IMR-90 (cell line): ENCODE data around the gene HEPACAM. TPM values are rescaled to one million over a fixed set of nuclear protein-coding genes. Genes with fewer than 3 reads are reported as not detected.

Experiments
- ATAC-seq: fragments of 200-7000 bp; cut with Tn5 transposase; 2 replicates; pipeline ENCODE4 v1.9.1; 2020; ENCODE audit warnings: low read depth, mild to moderate bottlenecking, moderate library complexity
- BruUV-seq: library from RNA; stranded (reverse); fragments of 400-500 nt; replicated peaks from 2 replicates; lab custom pipeline; 2021; lab: Mats Ljungman, UMichigan
- CTCF ChIA-PET: fragments of 300-600 bp; formaldehyde crosslinking; extraction: SDS; loops from one replicate; lab custom pipeline; 2021; ENCODE audit warnings: antibody characterized with exemption; lab: Yijun Ruan, JAX
- POLR2A ChIA-PET: fragments of 300-600 bp; sonication (Branson Sonifier 250); formaldehyde crosslinking; loops from one replicate; lab custom pipeline; 2022; ENCODE audit warnings: antibody characterized with exemption; ENCODE audit not compliant: unreplicated experiment; lab: Charles Lee
- DNase-seq: peaks from one replicate; pipeline ENCODE4 v3.0.0; 2013
- H2AFZ ChIP-seq: replicated peaks from 2 replicates; pipeline ENCODE3; 2013; ENCODE audit warnings: low read length, mild to moderate bottlenecking; ENCODE audit not compliant: poor library complexity
- H2AK5ac ChIP-seq: 2 replicates; pipeline ENCODE4 v1.6.1; 2013; ENCODE audit warnings: low read depth, low read length, inconsistent platforms
- H2AK9ac ChIP-seq: replicated peaks from 2 replicates; pipeline ENCODE3; 2013; ENCODE audit warnings: mild to moderate bottlenecking, low read depth, low read length, moderate library complexity; ENCODE audit not compliant: poor library complexity
- H2BK120ac ChIP-seq: 2 replicates; pipeline ENCODE4 v1.6.1; 2013; ENCODE audit warnings: low read depth, low read length, inconsistent platforms
- H2BK15ac ChIP-seq: 3 replicates; pipeline ENCODE4 v1.6.1; 2013; ENCODE audit warnings: low read depth, low read length, inconsistent platforms
- H2BK20ac ChIP-seq: 2 replicates; pipeline ENCODE4 v1.6.1; 2013; ENCODE audit warnings: low read depth, mild to moderate bottlenecking, inconsistent platforms, low read length, moderate library complexity
- H2BK5ac ChIP-seq: 2 replicates; pipeline ENCODE4 v1.6.1; 2013; ENCODE audit warnings: mild to moderate bottlenecking, low read depth, low read length, inconsistent platforms; ENCODE audit not compliant: poor library complexity, severe bottlenecking
- H3K14ac ChIP-seq: replicated peaks from 2 replicates; pipeline ENCODE4 v1.6.1; 2013; ENCODE audit warnings: low read depth, low read length, inconsistent platforms
- H3K18ac ChIP-seq: 2 replicates; pipeline ENCODE4 v1.6.1; 2013; ENCODE audit warnings: low read depth, low read length, control low read depth
- H3K23ac ChIP-seq: 2 replicates; pipeline ENCODE4 v1.6.1; 2013; ENCODE audit warnings: low read depth, low read length, inconsistent platforms
- H3K27ac ChIP-seq: 2 replicates; pipeline ENCODE4 v1.5.1; 2013; ENCODE audit warnings: mild to moderate bottlenecking, control low read depth, low read length; ENCODE audit not compliant: insufficient read depth
- H3K27me3 ChIP-seq: 2 replicates; pipeline ENCODE4 v1.6.1; 2013; ENCODE audit warnings: low read length; ENCODE audit not compliant: control insufficient read depth, insufficient read depth
- H3K36me3 ChIP-seq: 2 replicates; pipeline ENCODE4 v1.6.1; 2013; ENCODE audit warnings: low read length, mixed read lengths; ENCODE audit not compliant: control insufficient read depth, insufficient read depth
- H3K4ac ChIP-seq: 2 replicates; pipeline ENCODE4 v1.6.1; 2013; ENCODE audit warnings: low read depth, low read length, inconsistent platforms
- H3K4me1 ChIP-seq: 2 replicates; pipeline ENCODE4 v1.6.1; 2013; ENCODE audit warnings: low read length, mixed read lengths; ENCODE audit not compliant: control insufficient read depth, insufficient read depth
- H3K4me2 ChIP-seq: 2 replicates; pipeline ENCODE4 v1.6.1; 2013; ENCODE audit warnings: low read depth, mild to moderate bottlenecking, control low read depth, low read length, moderate library complexity
- H3K4me3 ChIP-seq: 2 replicates; pipeline ENCODE4 v1.5.1; 2013; ENCODE audit warnings: low read depth, mild to moderate bottlenecking, control low read depth, low read length, moderate library complexity; ENCODE audit not compliant: insufficient read depth
- H3K56ac ChIP-seq: 2 replicates; pipeline ENCODE4 v1.6.1; 2013; ENCODE audit warnings: low read length, inconsistent platforms; ENCODE audit not compliant: insufficient read depth; ENCODE audit errors: extremely low read depth
- H3K79me1 ChIP-seq, 2 experiments: 2 replicates each; pipeline ENCODE4 v1.6.1; 2013; ENCODE audit warnings: low read length in 2 of 2, inconsistent platforms in 1 of 2, low read depth in 1 of 2
- H3K9ac ChIP-seq: 2 replicates; pipeline ENCODE4 v1.6.1; 2013; ENCODE audit warnings: low read depth, low read length, control low read depth
- H3K9me1 ChIP-seq: 2 replicates; pipeline ENCODE4 v1.6.1; 2013; ENCODE audit warnings: low read length, inconsistent platforms; ENCODE audit not compliant: insufficient read depth
- H3K9me3 ChIP-seq: 2 replicates; pipeline ENCODE4 v1.6.1; 2013; ENCODE audit warnings: low read length; ENCODE audit not compliant: control insufficient read depth, insufficient read depth
- H4K20me1 ChIP-seq: 2 replicates; pipeline ENCODE4 v1.6.1; 2013; ENCODE audit warnings: low read length, inconsistent platforms; ENCODE audit not compliant: insufficient read depth
- H4K5ac ChIP-seq: 2 replicates; pipeline ENCODE4 v1.6.1; 2013; ENCODE audit warnings: mild to moderate bottlenecking, low read depth, low read length, control low read depth
- H4K8ac ChIP-seq, 2 experiments: 2 replicates each; pipeline ENCODE4 v1.6.1; 2013; ENCODE audit warnings: low read depth in 2 of 2, low read length in 2 of 2, control low read depth in 1 of 2, inconsistent platforms in 1 of 2
- H4K91ac ChIP-seq: 2 replicates; pipeline ENCODE4 v1.6.1; 2013; ENCODE audit warnings: low read depth, low read length, inconsistent platforms; ENCODE audit not compliant: insufficient read depth
- BHLHE40 ChIP-seq: fragments of 150-350 bp; IDR thresholded peaks from 2 replicates; pipeline ENCODE4 v1.6.1; 2016; ENCODE audit warnings: mild to moderate bottlenecking, low read depth, low read length
- ELK1 ChIP-seq: fragments of 150-350 bp; IDR thresholded peaks from 2 replicates; pipeline ENCODE4 v1.6.1; 2016; ENCODE audit warnings: low read depth, mild to moderate bottlenecking, low read length, moderate library complexity, borderline replicate concordance
- MAFK ChIP-seq: IDR thresholded peaks from 2 replicates; pipeline ENCODE4 v1.6.1; 2012; ENCODE audit warnings: low read depth, low read length, improper control_type of control experiment
- POLR2A ChIP-seq: IDR thresholded peaks from 2 replicates; pipeline ENCODE4 v1.6.1; 2012; ENCODE audit warnings: mild to moderate bottlenecking, low read depth, low read length
- RFX5 ChIP-seq: IDR thresholded peaks from 2 replicates; pipeline ENCODE4 v1.8.0; 2012; ENCODE audit warnings: low read depth, mild to moderate bottlenecking, low read length, moderate library complexity
- WGBS, 2 experiments: methylation state at CpG; one replicate each; pipeline versions ENCODE4 v1.1.5 to v1.1.7; 2013; ENCODE audit warnings: missing lambda C conversion rate in 2 of 2; ENCODE audit not compliant: insufficient read length in 1 of 2; ENCODE audit errors: extremely low coverage in 2 of 2; 5-methylcytosine and 5-hydroxymethylcytosine counted together
- dilution Hi-C: fragments of 300-500 bp; cut with HindIII; formaldehyde crosslinking; loops from one replicate; pipeline ENCODE4 v1.14.3; 2018; ENCODE audit warnings: low sequenced_read_pairs; ENCODE audit not compliant: unreplicated experiment
- in situ Hi-C: fragments of 300-500 bp; cut with MboI; formaldehyde crosslinking; loops from 3 replicates; pipeline ENCODE4 v1.14.3; 2019; ENCODE audit warnings: low sequenced_read_pairs, inconsistent platforms, mixed read lengths
- intact Hi-C: fragments of 100-400 bp; cut with micrococcal nuclease; formaldehyde crosslinking; loops from 2 replicates; pipeline ENCODE4 v1.10.0; 2022
- polyA plus RNA-seq, 3 experiments: library from polyadenylated mRNA; depleted of rRNA; stranded (reverse); fragments of >200 nt; gene quantifications; 2 replicates each; pipeline ENCODE4 v1.2.3, GENCODE V29; 2012; ENCODE audit warnings: low replicate concordance in 1 of 3
- total RNA-seq: library from RNA; depleted of rRNA; stranded (reverse); fragments of >200 nt; gene quantifications from 2 replicates; pipeline ENCODE4 v1.2.3, GENCODE V29; 2012

Gene HEPACAM
- total and polyA plus RNA-seq, 2 of the 4 experiments (the other 2 are of a cell fraction), result 0.09 to 0.18 TPM

GRCh38 chr11:124897674-124898262, 38.1 kb downstream of the HEPACAM start, which contains the start of gene ROBO4:
Gene ROBO4, minus strand, starts transcription at chr11:124897865. Its CDS starts 70 bp downstream, at chr11:124897795.
- Histone ChIP-seq H2BK20ac (peak within 1 kb of the TSS; percentile 98), H3K4ac (peak within 1 kb of the TSS; percentile 99), H3K27ac (peak within 1 kb of the TSS; percentile 93), H4K8ac (peak within 1 kb of the TSS; percentile 86 to 97), H3K4me2 (peak within 1 kb of the TSS; percentile 62), H4K20me1 (no peaks in the 10 kb centered on the region), H2BK120ac (peak within 1 kb of the TSS; percentile 98), H3K36me3 (no peaks in the 10 kb centered on the region), H3K9me1 (peaks cover 42% of the 10 kb centered on the region), H3K18ac (peak within 1 kb of the TSS; percentile 87), H4K91ac (peak within 1 kb of the TSS; percentile 96), H2AK9ac (peak within 1 kb of the TSS; percentile 97), H3K4me3 (no peak within 1 kb of the TSS), H3K56ac (peak within 1 kb of the TSS; percentile 82), H2AK5ac (peak within 1 kb of the TSS; percentile 97), H3K27me3 (no peaks in the 10 kb centered on the region), H3K9ac (peak within 1 kb of the TSS; percentile 29; the same call in 1 of the 2 replicates), H3K14ac (peak within 1 kb of the TSS; percentile 96), H3K4me1 (peaks cover 39% of the 10 kb centered on the region), H3K79me1 (peaks cover 7 to 26% of the 10 kb centered on the region in 2 experiments; a peak in 3 of 4 replicates), H2BK5ac (peak within 1 kb of the TSS; percentile 97), H3K23ac (peak within 1 kb of the TSS; percentile 89), H2AFZ (peak within 1 kb of the TSS; percentile 90), H4K5ac (peak within 1 kb of the TSS; percentile 94), H2BK15ac (peak within 1 kb of the TSS; percentile 100), H3K9me3 (no peaks in the 10 kb centered on the region)
- no TSS peak for BruUV-seq
- in situ Hi-C loops (no loop called here), intact Hi-C loops (no loop called here), dilution Hi-C loops (no loop called here)
- ATAC-seq, result no peak
- ChIA-PET CTCF (interaction anchor here (1.8 kb wide), 1 partner anchor 22 kb away, joined by 7 read pairs; no protein-coding TSS in a partner anchor), POLR2A (interaction anchor here (1.1 to 1.2 kb wide), 2 partner anchors 22 to 56 kb away, joined by 3 read pairs; no protein-coding TSS in a partner anchor)
- 40% methylated on average over 1 of the region's 12 CpGs; no CpG with 5 or more reads in 1 of the 2 experiments for WGBS, 2 experiments
- no peak for DNase-seq
- TF ChIP-seq MAFK (no peak), RFX5 (no peak), BHLHE40 (no peak), ELK1 (no peak), POLR2A (no peak)
